SK-N-SH (cell line): ENCODE data around the gene HDAC4.

ENCODE experiments used
- CHD2 ChIP-seq: fragments of 150-350 bp; IDR thresholded peaks from 2 replicates; pipeline ENCODE4 v1.6.1; 2018; ENCODE audit warnings: low read length; ENCODE audit not compliant: partially characterized antibody
- EP300 ChIP-seq, 2 experiments: IDR thresholded peaks; 2 replicates each; pipeline versions ENCODE4 v1.4.0 to v1.6.1; 2012; ENCODE audit warnings: borderline replicate concordance in 1 of 2, low read depth in 1 of 2, low read length in 1 of 2
- FOSL2 ChIP-seq: IDR thresholded peaks from 2 replicates; pipeline ENCODE4 v1.4.0; 2012; ENCODE audit warnings: low read depth, mild to moderate bottlenecking, moderate library complexity, borderline replicate concordance
- FOXJ3 ChIP-seq: sonication (generic); formaldehyde crosslinking; IDR thresholded peaks from 2 replicates; pipeline ENCODE4 v1.5.1; 2020; ENCODE audit warnings: mild to moderate bottlenecking, missing genetic modification reagents
- GABPA ChIP-seq: IDR thresholded peaks from 2 replicates; pipeline ENCODE4 v1.4.0; 2012; ENCODE audit warnings: low read depth, mild to moderate bottlenecking
- MXI1 ChIP-seq: IDR thresholded peaks from 2 replicates; pipeline ENCODE4 v1.6.1; 2012; ENCODE audit warnings: mild to moderate bottlenecking, low read depth, low read length, improper control_type of control experiment
- NFIC ChIP-seq: IDR thresholded peaks from 2 replicates; pipeline ENCODE4 v1.4.0; 2012; ENCODE audit warnings: borderline replicate concordance
- POLR2AphosphoS5 ChIP-seq: IDR thresholded peaks from 2 replicates; pipeline ENCODE4 v1.6.1; 2012; ENCODE audit warnings: low read depth, low read length
- RAD21 ChIP-seq: IDR thresholded peaks from 2 replicates; pipeline ENCODE4 v1.6.1; 2012; ENCODE audit warnings: mild to moderate bottlenecking, low read length
- TAF1 ChIP-seq: IDR thresholded peaks from 2 replicates; pipeline ENCODE4 v1.6.1; 2012; ENCODE audit warnings: low read depth, mild to moderate bottlenecking, low read length, moderate library complexity, borderline replicate concordance
- TCF12 ChIP-seq: IDR thresholded peaks from 2 replicates; pipeline ENCODE4 v1.4.0; 2012
- TF ChIP-seq, protein P1 (sequence below): fragments of 200-600 bp; sonication (generic); IDR thresholded peaks from 2 replicates; pipeline ENCODE4 v1.6.1; 2017; ENCODE audit warnings: antibody characterized with exemption, mild to moderate bottlenecking, moderate library complexity
- TF ChIP-seq, protein P2 (sequence below): IDR thresholded peaks from 2 replicates; pipeline ENCODE4 v1.4.0; 2012; ENCODE audit warnings: low read depth, borderline replicate concordance
- TF ChIP-seq, protein P3 (sequence below): IDR thresholded peaks from 2 replicates; pipeline ENCODE4 v1.4.0; 2012; ENCODE audit warnings: low read depth

DNA sequence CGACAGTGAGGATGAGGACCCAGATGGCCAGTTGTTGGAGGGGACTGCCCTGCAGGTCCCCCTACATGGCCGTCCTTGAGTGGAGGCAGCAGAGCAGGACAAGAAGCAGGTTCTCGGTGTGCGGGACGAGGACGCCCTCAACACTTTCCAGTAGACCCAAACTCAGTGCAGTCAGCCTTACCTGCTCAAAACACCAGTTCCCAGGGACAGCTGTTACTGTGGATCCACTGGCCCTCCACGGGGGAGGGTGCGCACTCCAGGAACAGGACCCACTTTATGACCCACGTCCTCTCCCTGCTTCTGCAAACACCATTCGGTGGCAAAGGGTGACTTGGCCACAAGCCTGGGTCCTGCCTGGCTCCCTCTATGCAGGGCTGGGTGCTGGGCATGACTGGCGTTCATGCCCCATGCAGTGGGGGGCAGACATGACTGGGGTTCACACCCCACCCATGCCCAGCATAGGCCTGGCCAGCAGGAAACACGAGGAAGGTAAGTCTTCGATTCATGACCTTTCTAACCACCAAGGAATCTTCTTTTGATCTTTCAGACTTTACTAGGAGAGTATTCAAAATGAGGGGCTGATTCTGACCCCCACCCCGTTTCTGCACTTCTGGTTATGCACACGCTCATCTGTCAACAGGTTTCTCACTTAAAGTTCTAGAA, 233.7 kb downstream of the HDAC4 start:
- no peak for TF ChIP-seq NFIC
- TF ChIP-seq FOSL2: no peak
- TF ChIP-seq CHD2: no peak
- TF ChIP-seq TAF1: no peak
- no peak for TF ChIP-seq GABPA
- TF ChIP-seq, protein P1, sequence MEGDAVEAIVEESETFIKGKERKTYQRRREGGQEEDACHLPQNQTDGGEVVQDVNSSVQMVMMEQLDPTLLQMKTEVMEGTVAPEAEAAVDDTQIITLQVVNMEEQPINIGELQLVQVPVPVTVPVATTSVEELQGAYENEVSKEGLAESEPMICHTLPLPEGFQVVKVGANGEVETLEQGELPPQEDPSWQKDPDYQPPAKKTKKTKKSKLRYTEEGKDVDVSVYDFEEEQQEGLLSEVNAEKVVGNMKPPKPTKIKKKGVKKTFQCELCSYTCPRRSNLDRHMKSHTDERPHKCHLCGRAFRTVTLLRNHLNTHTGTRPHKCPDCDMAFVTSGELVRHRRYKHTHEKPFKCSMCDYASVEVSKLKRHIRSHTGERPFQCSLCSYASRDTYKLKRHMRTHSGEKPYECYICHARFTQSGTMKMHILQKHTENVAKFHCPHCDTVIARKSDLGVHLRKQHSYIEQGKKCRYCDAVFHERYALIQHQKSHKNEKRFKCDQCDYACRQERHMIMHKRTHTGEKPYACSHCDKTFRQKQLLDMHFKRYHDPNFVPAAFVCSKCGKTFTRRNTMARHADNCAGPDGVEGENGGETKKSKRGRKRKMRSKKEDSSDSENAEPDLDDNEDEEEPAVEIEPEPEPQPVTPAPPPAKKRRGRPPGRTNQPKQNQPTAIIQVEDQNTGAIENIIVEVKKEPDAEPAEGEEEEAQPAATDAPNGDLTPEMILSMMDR: no peak
- TF ChIP-seq MXI1: no peak
- TF ChIP-seq, protein P2, sequence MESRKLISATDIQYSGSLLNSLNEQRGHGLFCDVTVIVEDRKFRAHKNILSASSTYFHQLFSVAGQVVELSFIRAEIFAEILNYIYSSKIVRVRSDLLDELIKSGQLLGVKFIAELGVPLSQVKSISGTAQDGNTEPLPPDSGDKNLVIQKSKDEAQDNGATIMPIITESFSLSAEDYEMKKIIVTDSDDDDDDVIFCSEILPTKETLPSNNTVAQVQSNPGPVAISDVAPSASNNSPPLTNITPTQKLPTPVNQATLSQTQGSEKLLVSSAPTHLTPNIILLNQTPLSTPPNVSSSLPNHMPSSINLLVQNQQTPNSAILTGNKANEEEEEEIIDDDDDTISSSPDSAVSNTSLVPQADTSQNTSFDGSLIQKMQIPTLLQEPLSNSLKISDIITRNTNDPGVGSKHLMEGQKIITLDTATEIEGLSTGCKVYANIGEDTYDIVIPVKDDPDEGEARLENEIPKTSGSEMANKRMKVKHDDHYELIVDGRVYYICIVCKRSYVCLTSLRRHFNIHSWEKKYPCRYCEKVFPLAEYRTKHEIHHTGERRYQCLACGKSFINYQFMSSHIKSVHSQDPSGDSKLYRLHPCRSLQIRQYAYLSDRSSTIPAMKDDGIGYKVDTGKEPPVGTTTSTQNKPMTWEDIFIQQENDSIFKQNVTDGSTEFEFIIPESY: no peak
- no peak for TF ChIP-seq TCF12
- TF ChIP-seq, protein P3, sequence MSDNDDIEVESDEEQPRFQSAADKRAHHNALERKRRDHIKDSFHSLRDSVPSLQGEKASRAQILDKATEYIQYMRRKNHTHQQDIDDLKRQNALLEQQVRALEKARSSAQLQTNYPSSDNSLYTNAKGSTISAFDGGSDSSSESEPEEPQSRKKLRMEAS: no peak
- TF ChIP-seq RAD21: no peak
- no peak for TF ChIP-seq FOXJ3 (CRISPR knock-in tag)
- TF ChIP-seq POLR2AphosphoS5: no peak
- no peak for TF ChIP-seq EP300 (IDR thresholded peaks at IDR 0.05; ENCODE audit: borderline replicate concordance in 1 of 2, low read depth in 1 of 2, low read length in 1 of 2)
